Endothelial cell of umbilical vein (primary cell): Measurements from ENCODE around the gene KASH5.

ENCODE experiments used
- EZH2 ChIP-seq: IDR thresholded peaks from 2 replicates; pipeline ENCODE4 v1.6.1; 2012; ENCODE audit warnings: borderline replicate concordance, low read depth, mild to moderate bottlenecking, moderate library complexity, low read length, inconsistent platforms; ENCODE audit not compliant: severe bottlenecking
- FOS ChIP-seq: IDR thresholded peaks from 2 replicates; pipeline ENCODE4 v1.6.1; 2011; ENCODE audit warnings: mild to moderate bottlenecking, low read length, moderate library complexity, borderline replicate concordance; ENCODE audit not compliant: insufficient read depth
- JUN ChIP-seq: IDR thresholded peaks from 2 replicates; pipeline ENCODE4 v1.6.1; 2011; ENCODE audit warnings: borderline replicate concordance, low read depth; ENCODE audit not compliant: insufficient read length, insufficient read depth
- POLR2A ChIP-seq: IDR thresholded peaks from 2 replicates; pipeline ENCODE4 v1.6.1; 2012; ENCODE audit warnings: low read depth, mild to moderate bottlenecking, control low read depth, low read length
- POLR2AphosphoS5 ChIP-seq: IDR thresholded peaks from 2 replicates; pipeline ENCODE4 v1.6.1; 2012; ENCODE audit warnings: low read depth, mild to moderate bottlenecking, control low read depth, low read length, moderate library complexity; ENCODE audit not compliant: insufficient read depth
- TF ChIP-seq, protein P1 (sequence below), 2 donors: IDR thresholded peaks; 1 replicate in 1 of 2; 2 replicates in 1 of 2; pipeline ENCODE4 v1.5.1; 2011; ENCODE audit warnings: low read length in 2 of 2, mild to moderate bottlenecking in 2 of 2, moderate library complexity in 2 of 2, control low read depth in 1 of 2, inconsistent platforms in 1 of 2, low read depth in 1 of 2; ENCODE audit not compliant: insufficient read depth in 1 of 2; ENCODE audit errors: extremely low read depth in 1 of 2
- TF ChIP-seq, protein P2 (sequence below): IDR thresholded peaks from 2 replicates; pipeline ENCODE4 v1.6.1; 2011; ENCODE audit not compliant: insufficient read depth, insufficient read length

- TF ChIP-seq, protein P1, sequence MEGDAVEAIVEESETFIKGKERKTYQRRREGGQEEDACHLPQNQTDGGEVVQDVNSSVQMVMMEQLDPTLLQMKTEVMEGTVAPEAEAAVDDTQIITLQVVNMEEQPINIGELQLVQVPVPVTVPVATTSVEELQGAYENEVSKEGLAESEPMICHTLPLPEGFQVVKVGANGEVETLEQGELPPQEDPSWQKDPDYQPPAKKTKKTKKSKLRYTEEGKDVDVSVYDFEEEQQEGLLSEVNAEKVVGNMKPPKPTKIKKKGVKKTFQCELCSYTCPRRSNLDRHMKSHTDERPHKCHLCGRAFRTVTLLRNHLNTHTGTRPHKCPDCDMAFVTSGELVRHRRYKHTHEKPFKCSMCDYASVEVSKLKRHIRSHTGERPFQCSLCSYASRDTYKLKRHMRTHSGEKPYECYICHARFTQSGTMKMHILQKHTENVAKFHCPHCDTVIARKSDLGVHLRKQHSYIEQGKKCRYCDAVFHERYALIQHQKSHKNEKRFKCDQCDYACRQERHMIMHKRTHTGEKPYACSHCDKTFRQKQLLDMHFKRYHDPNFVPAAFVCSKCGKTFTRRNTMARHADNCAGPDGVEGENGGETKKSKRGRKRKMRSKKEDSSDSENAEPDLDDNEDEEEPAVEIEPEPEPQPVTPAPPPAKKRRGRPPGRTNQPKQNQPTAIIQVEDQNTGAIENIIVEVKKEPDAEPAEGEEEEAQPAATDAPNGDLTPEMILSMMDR (IDR thresholded peaks at IDR 0.05; ENCODE audit: extremely low read depth in 1 of 2, insufficient read depth in 1 of 2, low read depth in 1 of 2, low read length in 2 of 2), result no peak
- TF ChIP-seq POLR2AphosphoS5, result no peak
- TF ChIP-seq, protein P2, sequence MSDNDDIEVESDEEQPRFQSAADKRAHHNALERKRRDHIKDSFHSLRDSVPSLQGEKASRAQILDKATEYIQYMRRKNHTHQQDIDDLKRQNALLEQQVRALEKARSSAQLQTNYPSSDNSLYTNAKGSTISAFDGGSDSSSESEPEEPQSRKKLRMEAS, result no peak
- TF ChIP-seq POLR2A, result no peak
- TF ChIP-seq JUN, result no peak
- TF ChIP-seq FOS, result no peak
- TF ChIP-seq EZH2, result no peak
Observed at GRCh38 chr19:49415810-49416200, 27.8 kb downstream of the KASH5 start.
